Natural killer cell (primary cell): ENCODE results near the gene NTM. TPM values are rescaled to one million over a fixed set of nuclear protein-coding genes. Genes with fewer than 3 reads are reported as not detected.

Experiments used
- ATAC-seq, 3 donors: fragments of 150-1000 bp in 2 of 3; fragments of 200-7000 bp in 1 of 3; cut with Tn5 transposase; 1 replicate in 1 of 3; 2 replicates in 2 of 3; pipeline ENCODE4 v1.10.0; 2021; ENCODE audit warnings: mild to moderate bottlenecking in 2 of 3, moderate library complexity in 2 of 3
- DNase-seq, 2 donors: peaks; one replicate each; pipeline versions ENCODE4 v3.0.0 to v3.0.0-alpha.2; 2013 to 2021; ENCODE audit warnings: mixed read lengths in 1 of 2
- H3K27ac ChIP-seq: one replicate; pipeline ENCODE4 v1.5.1; 2013; ENCODE audit warnings: mild to moderate bottlenecking, low read length
- H3K27me3 ChIP-seq: one replicate; pipeline ENCODE4 v1.6.1; 2013; ENCODE audit warnings: low read length; ENCODE audit not compliant: control insufficient read depth, insufficient read depth
- H3K36me3 ChIP-seq: one replicate; pipeline ENCODE4 v1.6.1; 2013; ENCODE audit warnings: low read length; ENCODE audit not compliant: control insufficient read depth, insufficient read depth
- H3K4me1 ChIP-seq: one replicate; pipeline ENCODE4 v1.6.1; 2013; ENCODE audit warnings: low read length; ENCODE audit not compliant: control insufficient read depth, insufficient read depth
- H3K4me3 ChIP-seq: one replicate; pipeline ENCODE4 v1.5.1; 2013; ENCODE audit warnings: low read length
- H3K9me3 ChIP-seq: one replicate; pipeline ENCODE4 v1.6.1; 2013; ENCODE audit warnings: low read length; ENCODE audit not compliant: control insufficient read depth, insufficient read depth
- H3K27ac Mint-ChIP-seq, 2 donors: one replicate each; pipeline ENCODE4 v1.8.0; 2022; ENCODE audit warnings: mild to moderate bottlenecking in 2 of 2, mixed read lengths in 2 of 2, moderate library complexity in 1 of 2
- H3K27me3 Mint-ChIP-seq, 2 donors: one replicate each; pipeline ENCODE4 v1.8.0; 2022; ENCODE audit warnings: low read depth in 2 of 2, mixed read lengths in 2 of 2
- H3K36me3 Mint-ChIP-seq: one replicate; pipeline ENCODE4 v1.8.0; 2022; ENCODE audit warnings: mixed read lengths
- H3K4me1 Mint-ChIP-seq, 2 donors: one replicate each; pipeline ENCODE4 v1.8.0; 2022; ENCODE audit warnings: mixed read lengths in 2 of 2
- H3K4me3 Mint-ChIP-seq: one replicate; pipeline ENCODE4 v1.8.0; 2022; ENCODE audit warnings: mild to moderate bottlenecking, moderate library complexity, mixed read lengths
- H3K9me3 Mint-ChIP-seq, 2 donors: one replicate each; pipeline ENCODE4 v1.8.0; 2022; ENCODE audit warnings: mixed read lengths in 2 of 2
- CTCF ChIP-seq: fragments of 200-600 bp; IDR thresholded peaks from one replicate; pipeline ENCODE4 v1.8.0; 2022; ENCODE audit warnings: antibody characterized with exemption
- WGBS: methylation state at CpG from one replicate; pipeline ENCODE4 v1.1.7; 2013; ENCODE audit warnings: missing lambda C conversion rate; ENCODE audit not compliant: insufficient coverage; 5-methylcytosine and 5-hydroxymethylcytosine counted together
- intact Hi-C: fragments of 100-400 bp; cut with micrococcal nuclease; formaldehyde crosslinking; loops from one replicate; pipeline ENCODE4 v1.14.2; 2022
- total RNA-seq, 4 donors: library from RNA; stranded (reverse); fragments of 120-200 nt in 1 of 4; gene quantifications; one replicate each; pipeline versions ENCODE4 v1.2.3 to v1.2.4, GENCODE V29; 2013 to 2022

NTM gene
- total RNA-seq, 3 donors from 2014 or later (not counting 1 experiment from before 2014, with no cell fraction given) = not detected

- no peaks in the 10 kb centered on the region for H3K36me3 Mint-ChIP-seq
- no peaks in the 10 kb centered on the region for H3K9me3 ChIP-seq
- no peak overlapping the region for H3K4me3 Mint-ChIP-seq
- intact Hi-C loops = no loop called here
- H3K27ac ChIP-seq = no peak overlapping the region
- no peaks in the 10 kb centered on the region for H3K36me3 ChIP-seq
- no peaks in the 10 kb centered on the region for H3K27me3 Mint-ChIP-seq
- H3K4me3 ChIP-seq = no peak overlapping the region
- WGBS = 31% methylated on average over 4 of the region's 4 CpGs
- H3K27me3 ChIP-seq = no peaks in the 10 kb centered on the region
- no peaks in the 10 kb centered on the region for H3K4me1 Mint-ChIP-seq
- ATAC-seq (no peak), DNase-seq (no peak)
- no peaks in the 10 kb centered on the region for H3K4me1 ChIP-seq
- H3K9me3 Mint-ChIP-seq = peaks cover 2 to 3% of the 10 kb centered on the region in 2 donors
- no peak overlapping the region for H3K27ac Mint-ChIP-seq
- no peak for TF ChIP-seq CTCF
Observed at GRCh38 chr11:131854391-131854790, 484.0 kb downstream of the NTM start.

- ATAC-seq (no peak), DNase-seq (no peak)
- no peaks in the 10 kb centered on the region for H3K27me3 Mint-ChIP-seq
- H3K4me3 ChIP-seq = no peak overlapping the region
- H3K9me3 ChIP-seq = no peaks in the 10 kb centered on the region
- H3K4me1 ChIP-seq = no peaks in the 10 kb centered on the region
- intact Hi-C loops = no loop called here
- H3K27ac ChIP-seq = no peak overlapping the region
- H3K27ac Mint-ChIP-seq = no peak overlapping the region
- H3K36me3 Mint-ChIP-seq = no peaks in the 10 kb centered on the region
- no peak overlapping the region for H3K4me3 Mint-ChIP-seq
- no peak for TF ChIP-seq CTCF
- no peaks in the 10 kb centered on the region for H3K36me3 ChIP-seq
- no peaks in the 10 kb centered on the region for H3K27me3 ChIP-seq
- H3K4me1 Mint-ChIP-seq = no peaks in the 10 kb centered on the region
- H3K9me3 Mint-ChIP-seq = peaks cover 2 to 3% of the 10 kb centered on the region in 2 donors
Observed at GRCh38 chr11:131855320-131855719, 484.9 kb downstream of the NTM start.

- Mint-ChIP-seq H3K9me3 (peaks cover 0 to 3% of the 10 kb centered on the region in 2 donors), H3K27me3 (no peaks in the 10 kb centered on the region), H3K36me3 (no peaks in the 10 kb centered on the region), H3K27ac (no peak overlapping the region), H3K4me3 (no peak overlapping the region), H3K4me1 (no peaks in the 10 kb centered on the region)
- Histone ChIP-seq H3K4me3 (no peak overlapping the region), H3K4me1 (no peaks in the 10 kb centered on the region), H3K27ac (no peak overlapping the region), H3K27me3 (no peaks in the 10 kb centered on the region), H3K9me3 (no peaks in the 10 kb centered on the region), H3K36me3 (no peaks in the 10 kb centered on the region)
- no peak for TF ChIP-seq CTCF
- no peak for ATAC-seq
- WGBS = 84% methylated on average over 5 of the region's 5 CpGs
- intact Hi-C loops = no loop called here
- no peak for DNase-seq
Observed at GRCh38 chr11:131857246-131857645, 486.8 kb downstream of the NTM start.

- Mint-ChIP-seq H3K36me3 (no peaks in the 10 kb centered on the region), H3K27me3 (no peaks in the 10 kb centered on the region), H3K9me3 (peaks cover 0 to 2% of the 10 kb centered on the region in 2 donors), H3K4me1 (no peaks in the 10 kb centered on the region), H3K27ac (no peak overlapping the region), H3K4me3 (no peak overlapping the region)
- WGBS = 92% methylated on average over 11 of the region's 11 CpGs
- H3K36me3 ChIP-seq = no peaks in the 10 kb centered on the region
- intact Hi-C loops = no loop called here
- DNase-seq (no peak), ATAC-seq (no peak)
- no peak overlapping the region for H3K4me3 ChIP-seq
- no peak for TF ChIP-seq CTCF
- no peaks in the 10 kb centered on the region for H3K27me3 ChIP-seq
- H3K4me1 ChIP-seq = no peaks in the 10 kb centered on the region
- no peak overlapping the region for H3K27ac ChIP-seq
- H3K9me3 ChIP-seq = no peaks in the 10 kb centered on the region
Observed at GRCh38 chr11:131858505-131858904, 488.1 kb downstream of the NTM start.
